ENCODE results near the gene SEC61A2.
A peak's percentile ranks its signal among the peaks of the same experiment; 100 is the strongest.
"Not testable (repeated sequence)": the region's sequence is repeated elsewhere in the genome, so short reads cannot be mapped to it uniquely, and the experiment has no call there.

Gene SEC61A2

DNA sequence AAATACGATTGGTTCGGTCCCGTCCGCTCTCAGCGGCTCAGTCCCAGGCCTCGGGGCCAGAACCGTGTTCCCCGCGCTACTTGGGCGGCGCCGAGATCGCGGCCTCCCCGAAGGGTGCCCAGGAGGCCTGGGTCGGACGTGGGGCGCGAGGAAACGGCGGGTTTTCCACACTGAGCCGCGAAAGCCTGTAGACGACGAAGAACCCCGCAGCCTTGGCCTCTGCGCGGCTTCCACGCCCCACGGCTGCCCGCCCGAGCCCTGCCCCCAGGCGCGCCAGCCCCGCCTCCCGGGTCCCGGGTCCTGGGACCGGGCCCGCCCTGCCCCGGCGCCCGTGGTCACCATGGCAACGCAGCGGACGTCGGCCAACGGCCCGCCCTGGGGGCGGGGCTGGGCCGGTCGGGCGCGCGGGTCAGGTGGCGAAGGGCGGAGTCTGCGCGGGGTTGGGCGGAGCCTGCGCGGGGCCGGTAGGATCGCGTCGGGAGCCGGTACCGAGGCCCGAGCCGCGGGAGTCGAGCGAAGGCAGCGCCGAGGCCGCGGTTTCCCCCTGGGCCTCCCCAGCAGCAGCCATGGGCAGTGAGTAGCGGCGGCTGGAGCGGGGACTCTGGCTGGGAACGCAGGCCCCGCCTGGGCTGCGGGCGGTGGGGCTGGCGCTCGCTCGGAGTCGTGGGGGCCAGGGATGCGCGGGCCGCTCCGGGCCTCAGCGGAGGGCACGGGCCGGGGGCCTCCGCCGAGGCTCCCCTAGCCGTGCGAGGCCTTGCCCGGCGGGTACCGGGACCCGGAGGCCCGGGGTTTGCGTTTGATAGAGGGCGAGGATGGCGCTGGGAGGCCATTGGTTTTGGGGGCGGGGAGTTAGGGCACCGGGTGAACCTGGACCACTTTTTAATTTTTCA lies at the start of gene SEC61A2:
SEC61A2 (plus strand) TSS at position 456 of the 890 bp plus-strand sequence; CDS start at position 567, 111 bp downstream.
- DNase-seq (ENCODE audit: low read depth, low spot score): peak; percentile 90

DNA sequence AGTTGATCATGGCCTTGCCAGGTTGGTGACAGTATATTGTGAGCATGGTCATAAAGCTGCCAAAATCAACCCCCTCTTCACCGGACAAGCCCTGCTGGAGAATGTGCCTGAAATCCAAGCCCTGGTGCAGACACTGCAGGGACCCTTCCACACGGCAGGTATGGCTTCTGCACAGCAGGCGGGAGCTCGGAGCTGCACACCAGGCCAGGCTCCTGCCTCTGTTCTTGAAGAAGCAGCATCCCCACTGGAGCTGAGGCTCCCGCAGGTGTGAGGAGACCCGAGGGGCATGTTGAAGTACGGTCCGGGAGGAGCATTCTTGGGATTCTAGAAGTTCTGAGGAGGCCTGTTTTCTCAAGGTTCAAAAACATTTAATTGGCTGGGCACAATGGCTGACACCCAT lies 48.0 kb upstream of the SEC61A2 start:
- peak; percentile 30 for DNase-seq (ENCODE audit: low read depth, low spot score)

DNA sequence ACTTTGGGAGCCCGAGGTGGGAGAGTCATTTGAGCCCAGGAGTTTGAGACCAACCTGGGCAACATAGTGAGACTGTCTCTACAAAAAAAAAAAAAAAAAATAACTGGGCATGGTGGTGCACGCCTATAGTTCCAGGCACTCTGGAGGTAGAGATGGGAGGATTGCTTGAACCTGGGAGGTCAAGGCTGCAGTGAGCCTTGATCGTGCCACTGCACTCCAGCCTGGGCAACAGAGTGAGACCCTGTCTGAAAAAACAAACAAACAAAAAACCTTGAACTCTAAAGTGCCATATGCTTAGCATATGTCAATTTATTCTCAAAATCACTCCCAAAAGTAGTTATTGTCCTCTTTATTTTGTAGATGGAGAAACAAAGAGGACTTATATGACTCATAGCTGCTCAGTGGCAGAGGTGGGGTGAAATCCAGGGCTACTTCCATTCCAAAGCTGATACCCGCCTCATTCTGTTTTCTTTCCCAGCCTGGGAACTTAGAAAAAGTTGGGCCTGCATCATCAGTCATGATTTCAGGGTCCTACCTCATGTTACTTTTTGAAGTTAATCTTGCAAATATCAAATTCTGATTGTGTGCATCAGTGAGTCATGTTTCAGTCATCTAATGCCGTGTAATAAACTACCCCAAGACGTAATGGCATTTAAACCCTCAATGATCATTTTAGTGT lies 47.5 kb upstream of the SEC61A2 start:
- DNase-seq (ENCODE audit: low read depth, low spot score): no peak

DNA sequence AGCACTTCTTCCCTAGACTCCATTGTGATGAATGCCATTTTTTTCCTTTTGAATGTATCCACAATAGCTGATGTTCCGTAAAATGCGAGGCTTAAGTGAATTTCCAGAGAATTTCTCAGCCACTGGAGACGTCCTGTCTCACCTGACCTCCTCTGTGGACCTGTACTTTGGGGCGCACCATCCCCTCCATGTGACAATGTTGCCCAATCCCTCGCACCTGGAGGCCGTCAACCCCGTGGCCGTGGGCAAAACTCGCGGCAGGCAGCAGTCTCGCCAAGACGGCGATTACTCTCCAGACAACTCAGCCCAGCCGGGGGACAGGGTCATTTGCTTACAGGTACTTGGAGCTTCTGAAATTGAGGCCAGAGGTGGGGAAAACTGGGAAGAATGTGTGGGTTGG lies 40.6 kb upstream of the SEC61A2 start:
- DNase-seq (ENCODE audit: low read depth, low spot score): no peak

DNA sequence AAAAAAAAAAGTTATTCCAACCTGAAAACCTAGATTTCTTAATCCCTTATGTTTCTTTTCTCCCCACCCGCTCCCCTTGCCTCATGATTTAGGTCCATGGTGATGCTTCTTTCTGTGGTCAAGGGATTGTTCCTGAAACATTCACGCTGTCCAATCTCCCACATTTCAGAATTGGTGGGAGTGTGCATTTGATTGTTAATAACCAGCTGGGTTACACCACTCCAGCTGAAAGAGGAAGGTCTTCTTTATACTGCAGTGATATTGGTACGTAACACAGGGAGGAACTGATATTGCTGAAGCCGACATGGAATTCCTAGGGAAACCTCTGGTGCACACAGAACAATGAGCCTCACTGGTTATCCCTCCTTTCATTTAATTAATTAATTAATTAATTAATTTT lies 38.1 kb upstream of the SEC61A2 start:
- DNase-seq (ENCODE audit: low read depth, low spot score): no peak

DNA sequence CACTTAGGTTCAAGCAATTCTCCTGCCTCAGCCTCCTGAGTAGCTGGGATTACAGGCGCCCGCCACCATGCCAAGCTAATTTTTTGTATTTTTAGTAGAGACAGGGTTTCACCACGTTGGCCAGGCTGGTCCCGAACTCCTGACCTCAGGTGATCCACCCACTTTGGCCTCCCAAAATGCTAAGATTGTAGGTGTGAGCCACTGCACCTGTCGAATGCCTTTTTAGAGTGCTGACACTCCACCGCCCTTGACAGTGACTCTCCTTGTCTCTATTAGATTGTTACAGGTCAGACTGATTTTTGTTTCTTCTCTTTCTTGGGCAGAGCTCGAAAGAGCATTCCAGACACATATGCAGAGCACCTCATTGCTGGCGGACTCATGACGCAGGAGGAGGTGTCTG lies 32.1 kb upstream of the SEC61A2 start:
- DNase-seq (ENCODE audit: low read depth, low spot score): not testable (repeated sequence)

DNA sequence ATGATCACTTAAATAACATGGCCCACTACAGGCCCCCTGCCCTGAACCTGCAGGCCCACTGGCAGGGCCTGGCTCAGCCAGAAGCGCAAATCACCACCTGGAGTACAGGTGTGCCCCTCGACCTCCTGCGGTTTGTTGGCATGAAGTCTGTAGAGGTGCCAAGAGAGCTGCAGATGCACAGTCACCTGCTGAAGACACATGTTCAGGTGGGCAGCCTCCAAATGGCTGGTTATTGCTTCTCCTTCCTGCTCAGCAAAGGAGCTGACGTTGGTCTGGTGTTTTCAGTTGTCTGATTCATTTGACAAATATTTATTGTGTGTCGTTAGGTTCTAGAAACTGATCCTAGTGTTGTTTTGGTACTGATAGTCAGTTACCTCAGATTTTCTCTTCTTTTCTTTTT lies 31.7 kb upstream of the SEC61A2 start:
- no peak for DNase-seq (ENCODE audit: low read depth, low spot score)

DNA sequence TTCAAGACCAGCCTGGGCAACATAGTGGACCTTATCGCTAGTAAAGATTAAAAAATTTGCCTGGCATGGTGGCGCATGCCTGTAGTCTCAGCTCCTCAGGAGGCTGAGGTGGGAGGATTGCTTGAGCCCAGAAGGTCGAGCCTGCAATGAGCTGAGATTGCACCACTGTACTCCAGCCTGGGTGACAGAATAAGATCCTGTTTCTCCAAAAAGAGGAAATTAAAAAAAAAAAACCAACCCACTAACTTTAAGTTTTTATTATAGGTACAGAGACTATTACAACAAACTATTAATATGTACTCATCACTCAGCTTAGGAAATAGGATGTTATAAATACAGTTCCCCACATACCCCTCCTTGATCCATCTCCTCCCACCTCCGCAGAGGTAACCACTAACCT lies 30.5 kb upstream of the SEC61A2 start:
- DNase-seq (ENCODE audit: low read depth, low spot score): no peak

DNA sequence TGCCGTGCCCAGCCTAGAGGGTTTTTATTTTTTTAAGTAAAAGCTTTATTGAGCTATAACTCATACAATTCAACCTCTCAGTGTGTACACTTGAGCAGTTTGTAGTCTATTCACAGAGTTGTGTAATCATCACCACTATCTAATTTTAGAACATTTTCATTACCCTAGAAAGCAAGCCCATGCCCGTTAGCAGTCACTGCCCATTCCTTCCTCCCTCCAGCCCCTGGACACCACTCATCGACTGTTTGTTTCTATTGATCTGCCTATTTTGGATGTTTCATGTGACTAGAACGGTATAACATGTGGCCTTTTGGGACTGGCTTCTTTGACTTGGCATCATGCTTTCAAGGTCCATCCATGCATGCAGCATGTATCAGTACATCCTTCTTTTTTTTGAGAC lies 25.7 kb upstream of the SEC61A2 start:
- no peak for DNase-seq (ENCODE audit: low read depth, low spot score)

DNA sequence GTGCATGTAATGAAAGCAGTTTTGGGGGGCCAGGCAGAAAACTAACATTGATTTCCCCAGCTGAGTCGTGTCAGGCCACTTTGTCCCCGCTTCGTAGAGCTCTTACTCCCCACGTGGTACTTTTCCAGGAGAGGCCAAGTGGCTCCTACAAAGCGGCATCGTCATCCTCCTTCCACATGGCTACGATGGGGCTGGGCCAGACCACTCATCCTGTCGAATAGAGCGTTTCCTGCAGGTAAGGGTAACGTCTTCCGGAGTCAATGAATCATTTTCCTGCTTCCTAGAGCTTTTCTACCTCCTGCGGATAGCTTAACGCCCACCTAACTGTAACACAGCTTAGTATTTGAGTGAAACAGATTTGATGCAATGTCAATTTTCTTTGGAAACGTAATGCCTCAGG lies 21.7 kb upstream of the SEC61A2 start:
- DNase-seq (ENCODE audit: low read depth, low spot score): no peak

DNA sequence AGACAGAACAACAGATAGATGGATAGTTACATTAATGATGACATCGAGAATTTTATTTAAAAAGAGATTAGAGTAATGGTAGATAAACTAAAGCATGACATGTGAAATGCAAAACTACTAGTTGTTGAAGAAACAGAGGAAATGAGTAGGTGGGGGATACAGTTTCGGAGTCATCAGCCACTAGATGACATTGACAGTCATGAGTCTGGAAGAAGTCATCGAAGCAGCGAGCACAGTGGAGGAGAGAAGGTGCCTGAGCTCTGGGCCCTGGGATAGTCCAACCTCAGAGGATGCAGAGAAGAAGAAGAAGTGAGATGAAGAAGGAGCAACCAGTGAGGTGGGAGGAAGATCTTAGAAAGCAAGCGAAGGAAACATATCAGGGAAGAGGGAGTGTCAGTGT lies 20.2 kb upstream of the SEC61A2 start:
- no peak for DNase-seq (ENCODE audit: low read depth, low spot score)

DNA sequence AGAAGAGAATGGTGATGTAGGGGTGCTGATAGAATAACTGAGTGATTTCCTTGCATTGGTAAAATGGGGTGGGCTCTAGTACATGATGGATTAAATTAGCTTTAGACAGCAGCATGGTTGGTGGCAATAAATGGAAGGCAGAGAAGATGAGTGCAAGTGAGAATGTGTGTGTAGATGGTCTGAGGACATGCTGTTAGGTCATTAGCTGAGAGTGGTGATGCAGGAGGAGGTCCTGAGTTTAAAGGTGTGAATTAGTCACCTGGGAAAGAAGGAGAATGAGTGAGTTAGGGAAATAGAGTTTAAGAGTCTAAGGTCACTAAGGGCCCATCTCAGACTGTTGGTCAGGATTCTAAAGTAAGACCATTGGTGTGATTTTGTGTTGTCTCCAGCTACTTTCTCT lies 17.9 kb upstream of the SEC61A2 start:
- no peak for DNase-seq (ENCODE audit: low read depth, low spot score)

DNA sequence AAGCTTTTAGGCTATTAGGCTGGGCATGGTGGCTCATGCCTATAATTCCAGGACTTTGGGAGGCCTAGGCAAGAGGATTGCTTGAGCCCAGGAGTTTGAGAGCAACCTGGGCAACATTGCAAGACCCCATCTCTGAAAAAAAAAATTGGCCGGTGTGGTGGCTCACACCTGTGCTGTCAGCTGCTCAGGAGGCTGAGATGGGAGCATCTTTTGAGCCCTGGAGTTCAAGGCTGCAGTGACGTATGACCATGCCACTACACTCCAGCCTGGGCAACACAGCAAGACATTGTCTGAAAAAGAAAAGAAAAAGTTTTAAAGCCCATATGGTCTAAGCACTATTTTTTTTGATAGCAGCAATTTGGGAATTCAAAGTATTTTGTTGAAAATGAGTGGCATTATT lies 15.8 kb upstream of the SEC61A2 start:
- DNase-seq (ENCODE audit: low read depth, low spot score): no peak

DNA sequence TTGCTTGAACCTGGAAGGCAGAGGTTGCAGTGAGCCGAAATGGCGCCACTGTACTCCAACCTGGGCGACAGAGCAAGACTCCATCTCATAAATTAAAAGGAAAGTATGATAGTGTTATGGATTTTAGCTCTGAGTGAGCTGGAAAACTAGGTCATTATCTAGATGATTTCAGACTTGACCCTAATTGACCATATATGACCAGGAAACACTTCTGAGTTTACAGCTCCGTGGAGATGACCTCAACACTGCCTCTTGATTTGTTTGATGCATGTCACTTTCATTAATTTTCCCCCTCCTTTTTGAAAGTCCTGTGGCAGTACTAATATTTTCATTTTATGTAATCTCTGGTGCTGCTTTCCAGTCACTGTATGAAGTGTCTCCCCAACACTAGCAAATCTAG lies 7.8 kb upstream of the SEC61A2 start:
- no peak for DNase-seq (ENCODE audit: low read depth, low spot score)

DNA sequence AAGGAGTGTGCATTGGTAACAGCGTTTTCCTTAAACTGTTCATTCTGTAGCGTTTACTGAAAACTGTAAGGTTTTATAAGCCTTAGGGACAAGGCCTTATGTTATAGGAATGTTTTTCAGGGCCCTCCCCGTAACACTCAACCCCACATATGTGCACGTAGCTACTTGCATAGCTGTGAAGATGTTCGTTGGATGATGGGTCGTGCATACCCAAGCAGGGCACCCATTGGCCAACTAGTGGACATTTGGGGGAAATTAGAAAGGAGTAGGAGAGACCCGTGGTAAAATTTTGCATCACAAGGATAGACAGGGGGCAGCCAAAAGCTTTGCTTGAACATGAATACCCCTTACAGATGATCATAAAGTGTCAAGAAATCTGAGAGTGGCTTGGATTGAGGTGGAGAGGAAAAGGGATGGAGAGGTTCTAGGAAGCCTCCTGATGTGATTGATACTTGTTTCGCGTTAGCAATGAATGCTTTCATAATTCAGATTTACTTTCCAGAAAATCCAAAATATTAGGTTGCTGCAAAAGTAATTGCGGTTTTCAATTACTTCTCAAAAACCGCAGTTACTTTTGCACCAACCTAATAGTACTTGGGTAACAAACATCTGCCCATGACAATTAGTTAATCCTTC lies 878 bp downstream of the SEC61A2 start:
- DNase-seq (ENCODE audit: low read depth, low spot score): peak; percentile 59

DNA sequence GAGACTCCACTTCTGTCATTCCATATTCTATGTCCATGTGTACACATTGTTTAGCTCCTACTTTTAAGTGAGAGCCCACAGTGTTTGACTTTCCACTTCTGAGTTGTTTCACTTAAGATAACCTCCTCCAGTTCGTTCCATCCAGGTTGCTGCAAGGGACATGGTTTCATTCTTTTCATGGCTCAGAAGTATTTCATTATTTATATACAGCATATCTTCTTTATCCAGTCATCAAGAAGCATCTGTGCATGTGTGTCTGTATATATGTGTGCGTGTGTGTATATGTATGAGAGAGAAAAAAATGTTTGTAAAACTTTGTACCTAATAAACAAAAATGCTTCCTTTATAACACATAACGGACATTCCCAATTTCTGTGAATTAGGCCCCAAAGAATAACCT lies 6.2 kb downstream of the SEC61A2 start:
- DNase-seq (ENCODE audit: low read depth, low spot score): no peak

DNA sequence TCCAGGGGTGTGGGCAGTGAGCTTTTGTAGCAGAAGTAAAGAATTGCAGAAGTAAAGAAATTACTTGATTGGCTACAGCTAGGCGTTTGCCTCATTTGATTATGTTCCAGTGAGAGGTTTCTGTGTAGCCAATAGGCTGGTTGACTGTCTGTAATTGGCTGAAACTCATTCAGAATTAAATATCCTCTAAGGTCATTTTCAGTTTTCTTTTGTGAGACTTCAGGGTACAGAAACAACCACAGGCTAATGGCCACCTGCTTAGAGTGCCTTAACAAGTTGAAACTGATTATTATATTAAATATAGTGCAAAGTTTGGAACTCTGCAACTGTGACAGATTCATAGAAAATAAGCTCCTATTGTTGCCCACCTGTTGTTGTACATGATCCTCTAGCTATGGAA lies 10.6 kb downstream of the SEC61A2 start:
- DNase-seq (ENCODE audit: low read depth, low spot score): no peak

DNA sequence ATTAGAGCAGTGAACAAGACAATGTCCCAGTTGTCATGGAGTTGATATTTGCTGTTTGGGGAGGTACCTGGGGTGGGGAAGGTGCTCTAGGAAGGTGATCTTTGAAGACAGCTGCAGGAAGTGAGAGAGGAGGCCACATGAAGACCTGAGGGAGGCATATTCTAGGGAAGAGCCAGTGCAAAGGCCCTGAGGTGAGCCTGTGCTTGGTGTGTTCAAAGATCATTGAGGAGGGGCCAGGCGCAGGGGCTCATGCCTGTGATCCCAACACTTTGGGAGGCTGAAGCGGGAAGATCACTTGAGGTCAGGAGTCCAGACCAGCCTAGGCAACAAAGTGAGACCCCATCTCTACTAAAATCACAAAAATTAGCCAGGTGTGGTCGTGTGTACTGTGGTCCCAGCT lies 15.1 kb downstream of the SEC61A2 start:
- no peak for DNase-seq (ENCODE audit: low read depth, low spot score)

DNA sequence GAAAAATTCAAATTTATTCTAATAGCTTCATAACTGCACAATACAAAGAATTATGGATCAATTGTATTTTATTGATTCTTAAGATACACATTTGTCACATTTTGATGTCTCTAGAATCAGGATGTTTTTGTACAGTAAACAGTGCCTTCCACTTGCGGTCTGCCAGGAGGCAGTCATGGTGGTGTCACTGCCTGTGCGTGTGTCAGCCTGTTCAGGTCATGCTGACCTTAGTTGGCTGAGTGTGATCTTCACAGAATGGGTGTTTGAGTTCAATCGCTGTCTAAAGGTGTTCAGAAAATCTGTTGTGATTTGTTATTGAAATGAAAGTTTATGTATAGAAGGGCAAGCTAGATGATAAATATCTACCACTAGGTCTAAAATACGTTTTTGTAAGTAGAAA lies 20.7 kb downstream of the SEC61A2 start:
- no peak for DNase-seq (ENCODE audit: low read depth, low spot score)

DNA sequence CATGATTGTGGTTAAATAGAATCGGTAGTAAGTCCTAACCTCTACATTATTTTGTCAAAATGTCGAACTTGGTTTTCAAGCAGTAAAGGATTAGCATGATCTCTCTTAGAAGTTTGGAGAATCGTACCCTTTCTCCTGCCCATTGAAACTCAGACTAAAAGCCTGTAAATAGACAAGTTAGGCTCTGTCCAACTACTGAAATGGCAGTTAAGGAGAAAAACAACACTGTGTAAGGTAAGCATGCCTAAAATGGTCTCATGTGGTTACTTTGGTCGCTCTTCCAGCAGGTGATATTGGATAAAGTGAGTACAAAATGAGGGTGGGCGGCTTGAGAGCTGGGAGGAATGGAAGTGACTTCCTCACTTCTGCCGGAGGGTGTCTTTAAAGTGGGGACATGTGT lies 25.0 kb downstream of the SEC61A2 start:
- no peak for DNase-seq (ENCODE audit: low read depth, low spot score)

DNA sequence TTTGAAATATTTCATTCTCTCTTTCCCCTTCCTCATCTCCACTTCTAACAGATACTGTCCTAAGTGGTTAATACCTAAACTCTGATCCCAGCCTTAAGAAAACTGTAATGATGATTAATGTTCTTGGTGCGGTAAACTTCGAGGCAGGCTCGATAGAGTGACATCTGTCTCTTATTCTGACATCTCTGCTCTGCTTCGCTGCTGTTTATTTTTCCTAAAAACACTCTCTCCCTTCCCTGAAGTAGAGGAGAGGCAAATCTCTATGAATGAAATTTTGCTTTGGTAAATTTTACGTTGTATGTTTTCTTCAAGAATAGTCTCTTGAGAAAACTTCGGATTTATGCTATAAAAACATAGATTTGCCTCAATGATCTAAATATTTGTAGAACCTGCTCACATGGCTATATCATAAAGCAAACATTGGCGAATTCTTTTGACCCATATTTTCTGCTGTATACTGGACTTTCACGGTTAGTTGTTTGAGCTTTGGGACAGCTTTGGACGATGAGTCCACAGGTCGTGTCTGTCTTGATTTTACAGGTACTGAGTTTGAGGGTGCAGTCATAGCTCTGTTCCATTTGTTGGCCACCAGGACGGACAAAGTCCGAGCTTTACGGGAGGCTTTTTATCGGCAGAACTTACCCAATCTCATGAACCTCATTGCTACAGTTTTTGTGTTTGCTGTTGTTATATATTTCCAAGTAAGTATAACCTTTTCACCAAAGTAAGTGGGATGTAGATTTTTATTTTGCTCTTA lies 27.1 kb downstream of the SEC61A2 start:
- DNase-seq (ENCODE audit: low read depth, low spot score): no peak

DNA sequence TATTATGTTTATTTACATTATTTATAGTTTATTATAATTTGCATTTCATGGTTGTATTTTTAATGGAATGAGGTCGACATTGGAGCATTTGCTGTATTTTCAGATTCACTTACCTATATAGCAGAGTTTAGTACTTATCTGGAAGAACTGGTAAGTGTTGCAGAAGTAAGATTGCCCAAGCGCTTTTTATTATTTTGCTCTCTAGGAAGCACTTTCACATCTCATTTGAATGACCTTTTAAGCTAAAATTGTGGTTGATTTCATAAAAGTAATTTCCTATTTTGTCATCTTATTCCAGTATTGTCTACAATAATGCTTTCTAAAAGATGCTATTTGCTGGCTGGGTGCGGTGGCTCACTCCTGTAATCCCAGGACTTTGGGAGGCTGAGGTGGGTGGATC lies 28.6 kb downstream of the SEC61A2 start:
- DNase-seq (ENCODE audit: low read depth, low spot score): no peak

All from ELF-1 (cell line).